WTC11 (cell line): Measurements from ENCODE around the gene GAB2. TPM values are rescaled to one million over a fixed set of nuclear protein-coding genes. Genes with fewer than 3 reads are reported as not detected.

Experiments
- ATAC-seq: fragments of 200-7000 bp; cut with Tn5 transposase; 2 replicates; pipeline ENCODE4 v1.10.0; 2021; ENCODE audit warnings: mild to moderate bottlenecking, moderate library complexity
- CTCF ChIA-PET: fragments of 300-600 bp; sonication (Branson Sonifier 250); formaldehyde crosslinking; loops from one replicate; lab custom pipeline; 2021; ENCODE audit warnings: antibody characterized with exemption; lab: Charles Lee
- POLR2A ChIA-PET: fragments of 350-600 bp; sonication (Branson Sonifier 250); formaldehyde crosslinking; loops from one replicate; lab custom pipeline; 2021; ENCODE audit warnings: antibody characterized with exemption; lab: Charles Lee
- DNase-seq: peaks from one replicate; pipeline ENCODE4 v3.0.0; 2021; ENCODE audit warnings: low spot score
- H3K27ac Mint-ChIP-seq: 2 replicates; pipeline ENCODE4 v1.8.0; 2021; ENCODE audit warnings: mixed read lengths
- H3K27me3 Mint-ChIP-seq: 2 replicates; pipeline ENCODE4 v1.8.0; 2021; ENCODE audit warnings: low read depth, mild to moderate bottlenecking, moderate library complexity, mixed read lengths
- H3K36me3 Mint-ChIP-seq: 2 replicates; pipeline ENCODE4 v1.8.0; 2021; ENCODE audit warnings: mixed read lengths
- H3K4me1 Mint-ChIP-seq: 2 replicates; pipeline ENCODE4 v1.8.0; 2022; ENCODE audit warnings: mixed read lengths
- H3K4me3 Mint-ChIP-seq: 2 replicates; pipeline ENCODE4 v1.8.0; 2021; ENCODE audit warnings: mild to moderate bottlenecking, moderate library complexity, mixed read lengths
- H3K9me3 Mint-ChIP-seq: 2 replicates; pipeline ENCODE4 v1.8.0; 2021; ENCODE audit warnings: mixed read lengths
- ATF3 ChIP-seq: sonication (generic); formaldehyde crosslinking; conservative IDR thresholded peaks from 2 replicates; pipeline ENCODE4 v1.8.1; 2022; ENCODE audit warnings: mild to moderate bottlenecking, missing genetic modification reagents
- CBFB ChIP-seq: sonication (generic); formaldehyde crosslinking; IDR thresholded peaks from 2 replicates; pipeline ENCODE4 v1.8.1; 2022; ENCODE audit warnings: mild to moderate bottlenecking, low read depth, missing genetic modification reagents
- CREB1 ChIP-seq: sonication (generic); formaldehyde crosslinking; IDR thresholded peaks from 2 replicates; pipeline ENCODE4 v1.8.0; 2023; ENCODE audit warnings: mild to moderate bottlenecking, missing genetic modification reagents
- ELF4 ChIP-seq: sonication (generic); formaldehyde crosslinking; IDR thresholded peaks from 2 replicates; pipeline ENCODE4 v1.8.1; 2022; ENCODE audit warnings: low read depth, mild to moderate bottlenecking, moderate library complexity, missing genetic modification reagents
- GABPB1 ChIP-seq: sonication (generic); formaldehyde crosslinking; IDR thresholded peaks from 2 replicates; pipeline ENCODE4 v1.8.1; 2023; ENCODE audit warnings: mild to moderate bottlenecking, missing genetic modification reagents
- NFYB ChIP-seq: sonication (generic); formaldehyde crosslinking; conservative IDR thresholded peaks from 2 replicates; pipeline ENCODE4 v1.8.0; 2022; ENCODE audit warnings: low read depth, missing genetic modification reagents
- NR2C2 ChIP-seq: sonication (generic); formaldehyde crosslinking; IDR thresholded peaks from 2 replicates; pipeline ENCODE4 v1.8.0; 2022; ENCODE audit warnings: mild to moderate bottlenecking, missing genetic modification reagents
- RELA ChIP-seq: sonication (generic); formaldehyde crosslinking; IDR thresholded peaks from 2 replicates; pipeline ENCODE4 v1.8.1; 2022; ENCODE audit warnings: missing genetic modification reagents, mild to moderate bottlenecking, borderline replicate concordance
- STAT6 ChIP-seq: sonication (generic); formaldehyde crosslinking; conservative IDR thresholded peaks from 2 replicates; pipeline ENCODE4 v1.8.1; 2023; ENCODE audit warnings: mild to moderate bottlenecking, low read depth, missing genetic modification reagents, moderate library complexity
- ZBTB21 ChIP-seq: sonication (generic); formaldehyde crosslinking; IDR thresholded peaks from 2 replicates; pipeline ENCODE4 v1.8.1; 2023; ENCODE audit warnings: mild to moderate bottlenecking, missing genetic modification reagents, borderline replicate concordance
- ZNF121 ChIP-seq: sonication (generic); formaldehyde crosslinking; IDR thresholded peaks from 2 replicates; pipeline ENCODE4 v1.8.0; 2023; ENCODE audit warnings: missing genetic modification reagents
- ZNF138 ChIP-seq: sonication (generic); formaldehyde crosslinking; conservative IDR thresholded peaks from 2 replicates; pipeline ENCODE4 v1.8.1; 2022; ENCODE audit warnings: mild to moderate bottlenecking, moderate library complexity, missing genetic modification reagents
- ZNF219 ChIP-seq: sonication (generic); formaldehyde crosslinking; IDR thresholded peaks from 2 replicates; pipeline ENCODE4 v1.8.0; 2023; ENCODE audit warnings: missing genetic modification reagents, mild to moderate bottlenecking, borderline replicate concordance
- ZNF317 ChIP-seq: sonication (generic); formaldehyde crosslinking; IDR thresholded peaks from 2 replicates; pipeline ENCODE4 v1.8.1; 2023; ENCODE audit warnings: low read depth, mild to moderate bottlenecking, moderate library complexity, missing genetic modification reagents, borderline replicate concordance
- ZNF423 ChIP-seq: fragments of 250-450 bp; sonication (Bioruptor Pico); IDR thresholded peaks from 2 replicates; pipeline ENCODE4 v2.1.2; 2022; ENCODE audit warnings: mild to moderate bottlenecking, moderate library complexity
- total RNA-seq: library from RNA; stranded (reverse); gene quantifications from 3 replicates; pipeline ENCODE4 v1.2.3, GENCODE V29; 2021
- TF ChIP-seq, protein P1 (sequence below): fragments of 250-450 bp; sonication (Bioruptor Pico); IDR thresholded peaks from 2 replicates; pipeline ENCODE4 v1.9.0; 2021; ENCODE audit warnings: mild to moderate bottlenecking
- TF ChIP-seq, protein P2 (sequence below): fragments of 250-450 bp; sonication (Bioruptor Pico); IDR thresholded peaks from 2 replicates; pipeline ENCODE4 v2.1.2; 2022; ENCODE audit warnings: mild to moderate bottlenecking, moderate library complexity
- TF ChIP-seq, protein P3 (sequence below): sonication (generic); formaldehyde crosslinking; IDR thresholded peaks from 2 replicates; pipeline ENCODE4 v1.8.1; 2023; ENCODE audit warnings: mild to moderate bottlenecking, missing genetic modification reagents
- TF ChIP-seq, protein P4 (sequence below): sonication (generic); formaldehyde crosslinking; IDR thresholded peaks from 2 replicates; pipeline ENCODE4 v1.8.1; 2023; ENCODE audit warnings: mild to moderate bottlenecking, moderate library complexity, missing genetic modification reagents

GAB2 gene
- total RNA-seq, 1 experiment from 2014 or later = 10.6 TPM

GRCh38 chr11:78219493-78220217 is 198.0 kb downstream of the GAB2 start:
- CTCF ChIA-PET = interaction anchor here (1.0 kb wide), 1 partner anchor 9 kb away, joined by 3 read pairs; no protein-coding TSS in a partner anchor
- DNase-seq (peak; percentile 5), ATAC-seq (no peak)
- Mint-ChIP-seq H3K4me1 (no peaks in the 10 kb centered on the region), H3K27ac (no peak overlapping the region), H3K4me3 (no peak overlapping the region), H3K36me3 (peaks cover 13% of the 10 kb centered on the region; the same call in 1 of the 2 replicates), H3K27me3 (no peaks in the 10 kb centered on the region), H3K9me3 (no peaks in the 10 kb centered on the region)
- no peak for TF ChIP-seq ATF3 (CRISPR knock-in tag)
- TF ChIP-seq ELF4 (CRISPR knock-in tag) = no peak
- no peak for TF ChIP-seq ZNF423 (CRISPR knock-in tag)
- no peak for TF ChIP-seq CREB1 (CRISPR knock-in tag)
- no peak for TF ChIP-seq GABPB1 (CRISPR knock-in tag)
- TF ChIP-seq, protein P1, sequence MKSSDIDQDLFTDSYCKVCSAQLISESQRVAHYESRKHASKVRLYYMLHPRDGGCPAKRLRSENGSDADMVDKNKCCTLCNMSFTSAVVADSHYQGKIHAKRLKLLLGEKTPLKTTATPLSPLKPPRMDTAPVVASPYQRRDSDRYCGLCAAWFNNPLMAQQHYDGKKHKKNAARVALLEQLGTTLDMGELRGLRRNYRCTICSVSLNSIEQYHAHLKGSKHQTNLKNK (CRISPR knock-in tag) = no peak
- TF ChIP-seq RELA (CRISPR knock-in tag) = no peak
- no peak for TF ChIP-seq NFYB (CRISPR knock-in tag)
- no peak for TF ChIP-seq ZNF138 (CRISPR knock-in tag)
- TF ChIP-seq CBFB (CRISPR knock-in tag) = no peak
- POLR2A ChIA-PET = no interaction called here

DNA sequence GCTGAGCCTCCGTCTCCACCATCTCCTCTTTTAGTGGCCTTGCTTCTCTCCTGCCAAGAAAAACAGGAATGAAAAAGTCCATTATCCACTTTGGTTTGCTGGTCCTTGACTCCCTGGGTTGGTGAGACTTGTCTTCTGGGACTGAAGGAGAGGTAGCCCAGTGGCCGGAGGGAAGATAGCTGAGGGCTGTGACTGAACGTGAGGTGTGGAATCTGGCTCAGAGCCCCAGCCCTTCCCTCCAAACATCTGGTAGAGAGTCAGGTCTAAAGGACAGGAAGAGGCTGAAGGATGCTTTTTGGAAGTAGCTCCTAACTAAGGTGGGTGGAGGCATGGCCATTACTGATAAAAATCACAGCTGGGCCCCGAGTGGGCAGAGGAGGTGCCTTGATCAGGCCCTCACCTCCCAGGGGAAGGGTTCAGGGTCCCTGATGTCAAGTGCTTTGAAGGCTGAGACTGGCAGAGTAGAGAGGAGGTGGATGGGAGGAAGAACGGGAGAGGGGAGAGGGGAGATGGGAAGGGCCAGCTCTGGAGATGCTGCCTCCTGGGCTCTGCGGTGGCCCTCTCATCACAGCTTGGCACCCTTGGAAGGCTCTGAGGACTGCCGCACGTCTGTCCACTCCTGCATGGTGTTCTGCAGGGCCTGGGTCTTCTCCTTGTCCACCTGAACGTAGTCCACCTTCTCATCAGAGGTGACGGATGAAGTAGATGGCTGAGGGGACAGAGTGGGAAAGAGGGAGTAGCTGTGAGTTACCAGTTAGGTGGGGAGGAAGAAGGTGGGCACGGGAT is 198.7 kb downstream of the GAB2 start:
- H3K9me3 Mint-ChIP-seq = no peaks in the 10 kb centered on the region
- CTCF ChIA-PET = interaction anchor here (0.5 to 1.0 kb wide), 2 partner anchors 9 to 186 kb away, joined by 3 read pairs; no protein-coding TSS in a partner anchor
- ATAC-seq = no peak
- TF ChIP-seq RELA (CRISPR knock-in tag) = no peak
- no peak for TF ChIP-seq ZBTB21
- TF ChIP-seq, protein P2, sequence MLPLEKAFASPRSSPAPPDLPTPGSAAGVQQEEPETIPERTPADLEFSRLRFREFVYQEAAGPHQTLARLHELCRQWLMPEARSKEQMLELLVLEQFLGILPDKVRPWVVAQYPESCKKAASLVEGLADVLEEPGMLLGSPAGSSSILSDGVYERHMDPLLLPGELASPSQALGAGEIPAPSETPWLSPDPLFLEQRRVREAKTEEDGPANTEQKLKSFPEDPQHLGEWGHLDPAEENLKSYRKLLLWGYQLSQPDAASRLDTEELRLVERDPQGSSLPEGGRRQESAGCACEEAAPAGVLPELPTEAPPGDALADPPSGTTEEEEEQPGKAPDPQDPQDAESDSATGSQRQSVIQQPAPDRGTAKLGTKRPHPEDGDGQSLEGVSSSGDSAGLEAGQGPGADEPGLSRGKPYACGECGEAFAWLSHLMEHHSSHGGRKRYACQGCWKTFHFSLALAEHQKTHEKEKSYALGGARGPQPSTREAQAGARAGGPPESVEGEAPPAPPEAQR (CRISPR knock-in tag) = no peak
- TF ChIP-seq ZNF219 (CRISPR knock-in tag) = no peak
- H3K36me3 Mint-ChIP-seq = peaks cover 11% of the 10 kb centered on the region; the same call in 1 of the 2 replicates
- DNase-seq = peak; percentile 2
- no peak overlapping the region for H3K4me3 Mint-ChIP-seq
- no peaks in the 10 kb centered on the region for H3K27me3 Mint-ChIP-seq
- no peak overlapping the region for H3K27ac Mint-ChIP-seq
- POLR2A ChIA-PET = no interaction called here
- H3K4me1 Mint-ChIP-seq = no peaks in the 10 kb centered on the region

DNA sequence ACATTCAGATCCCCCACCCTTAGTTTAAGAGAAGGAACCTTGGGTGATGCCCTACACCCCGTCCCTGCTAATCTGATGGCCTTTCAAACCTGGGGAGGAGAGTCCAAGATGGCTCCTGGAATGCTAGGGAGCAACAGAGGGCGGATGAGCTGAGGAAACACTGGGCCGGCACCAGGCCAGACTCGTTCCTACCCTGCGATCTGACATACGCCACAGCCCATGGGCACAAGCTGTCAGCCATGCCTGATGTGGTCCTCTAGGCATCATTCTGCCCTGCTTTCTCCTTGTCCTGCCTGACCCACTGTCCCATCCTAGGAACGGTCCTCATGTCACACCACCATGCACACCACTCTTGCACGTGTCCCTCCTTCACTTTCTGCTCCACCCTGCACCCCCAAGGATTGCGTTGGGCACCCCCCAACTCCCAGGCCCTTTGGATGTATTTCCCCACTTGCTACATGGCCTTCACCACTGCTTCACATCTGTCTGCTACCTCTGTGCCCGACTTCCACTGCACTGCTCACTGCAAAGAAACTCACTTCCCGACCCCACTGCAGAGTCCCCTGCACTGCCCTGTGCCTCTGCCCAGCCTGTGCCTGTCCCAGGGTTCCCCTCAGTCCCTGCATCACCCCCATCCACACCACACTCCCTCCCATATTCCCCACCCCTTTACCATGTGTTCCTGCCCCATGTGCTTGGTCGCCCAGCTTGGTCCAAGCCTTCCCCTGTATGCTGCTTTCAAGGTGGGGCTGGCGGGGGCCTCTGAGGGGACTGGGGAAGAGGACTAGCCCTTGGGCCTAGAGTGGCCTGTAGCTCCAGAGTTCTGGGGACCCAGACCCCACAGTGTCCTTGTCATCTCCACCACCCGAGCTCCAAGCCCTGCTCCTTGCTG is 199.7 kb downstream of the GAB2 start:
- no peak for ATAC-seq
- H3K9me3 Mint-ChIP-seq = no peaks in the 10 kb centered on the region
- peaks cover 11% of the 10 kb centered on the region; the same call in 1 of the 2 replicates for H3K36me3 Mint-ChIP-seq
- no peaks in the 10 kb centered on the region for H3K4me1 Mint-ChIP-seq
- peak; percentile 5 for DNase-seq
- POLR2A ChIA-PET = no interaction called here
- H3K27ac Mint-ChIP-seq = no peak overlapping the region
- CTCF ChIA-PET = interaction anchor here (0.5 kb wide), 1 partner anchor 187 kb away, joined by 3 read pairs; no protein-coding TSS in a partner anchor
- no peak overlapping the region for H3K4me3 Mint-ChIP-seq
- no peaks in the 10 kb centered on the region for H3K27me3 Mint-ChIP-seq
- TF ChIP-seq ZNF317 (CRISPR knock-in tag) = no peak
- TF ChIP-seq NR2C2 (CRISPR knock-in tag) = no peak
- TF ChIP-seq, protein P3, sequence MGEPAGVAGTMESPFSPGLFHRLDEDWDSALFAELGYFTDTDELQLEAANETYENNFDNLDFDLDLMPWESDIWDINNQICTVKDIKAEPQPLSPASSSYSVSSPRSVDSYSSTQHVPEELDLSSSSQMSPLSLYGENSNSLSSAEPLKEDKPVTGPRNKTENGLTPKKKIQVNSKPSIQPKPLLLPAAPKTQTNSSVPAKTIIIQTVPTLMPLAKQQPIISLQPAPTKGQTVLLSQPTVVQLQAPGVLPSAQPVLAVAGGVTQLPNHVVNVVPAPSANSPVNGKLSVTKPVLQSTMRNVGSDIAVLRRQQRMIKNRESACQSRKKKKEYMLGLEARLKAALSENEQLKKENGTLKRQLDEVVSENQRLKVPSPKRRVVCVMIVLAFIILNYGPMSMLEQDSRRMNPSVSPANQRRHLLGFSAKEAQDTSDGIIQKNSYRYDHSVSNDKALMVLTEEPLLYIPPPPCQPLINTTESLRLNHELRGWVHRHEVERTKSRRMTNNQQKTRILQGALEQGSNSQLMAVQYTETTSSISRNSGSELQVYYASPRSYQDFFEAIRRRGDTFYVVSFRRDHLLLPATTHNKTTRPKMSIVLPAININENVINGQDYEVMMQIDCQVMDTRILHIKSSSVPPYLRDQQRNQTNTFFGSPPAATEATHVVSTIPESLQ (CRISPR knock-in tag) = no peak
- TF ChIP-seq ZNF121 (CRISPR knock-in tag) = no peak
- no peak for TF ChIP-seq STAT6 (CRISPR knock-in tag)
- TF ChIP-seq, protein P4, sequence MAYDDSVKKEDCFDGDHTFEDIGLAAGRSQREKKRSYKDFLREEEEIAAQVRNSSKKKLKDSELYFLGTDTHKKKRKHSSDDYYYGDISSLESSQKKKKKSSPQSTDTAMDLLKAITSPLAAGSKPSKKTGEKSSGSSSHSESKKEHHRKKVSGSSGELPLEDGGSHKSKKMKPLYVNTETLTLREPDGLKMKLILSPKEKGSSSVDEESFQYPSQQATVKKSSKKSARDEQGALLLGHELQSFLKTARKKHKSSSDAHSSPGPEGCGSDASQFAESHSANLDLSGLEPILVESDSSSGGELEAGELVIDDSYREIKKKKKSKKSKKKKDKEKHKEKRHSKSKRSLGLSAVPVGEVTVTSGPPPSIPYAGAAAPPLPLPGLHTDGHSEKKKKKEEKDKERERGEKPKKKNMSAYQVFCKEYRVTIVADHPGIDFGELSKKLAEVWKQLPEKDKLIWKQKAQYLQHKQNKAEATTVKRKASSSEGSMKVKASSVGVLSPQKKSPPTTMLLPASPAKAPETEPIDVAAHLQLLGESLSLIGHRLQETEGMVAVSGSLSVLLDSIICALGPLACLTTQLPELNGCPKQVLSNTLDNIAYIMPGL = no peak
